K562 (cell line): Measurements from ENCODE around the gene GLB1L2. TPM values are rescaled to one million over a fixed set of nuclear protein-coding genes. Genes with fewer than 3 reads are reported as not detected.

Experiments
- ATAC-seq: fragments of 200-7000 bp; cut with Tn5 transposase; 3 replicates; pipeline ENCODE4 v1.9.1; 2020; ENCODE audit warnings: moderate library complexity
- BruUV-seq: library from RNA; stranded (reverse); fragments of 400-500 nt; replicated peaks from 2 replicates; lab custom pipeline; 2021; lab: Mats Ljungman, UMichigan
- CTCF ChIA-PET: fragments of 300-600 bp; formaldehyde crosslinking; extraction: SDS; loops from one replicate; lab custom pipeline; 2021; ENCODE audit warnings: low intra/inter-chr PET ratio; lab: Yijun Ruan, JAX
- POLR2A ChIA-PET: fragments of 300-600, 350-650 bp; sonication (Branson Sonifier 250); formaldehyde crosslinking; extraction: SDS; loops from one replicate; lab custom pipeline; 2021; ENCODE audit warnings: antibody characterized with exemption, inconsistent platforms; lab: Yijun Ruan, JAX
- DNase-seq, 4 experiments: peaks; one replicate each; pipeline versions ENCODE4 v3.0.0 to v3.0.0-alpha.2; 2011 to 2018; ENCODE audit warnings: low spot score in 3 of 4, mixed read lengths in 3 of 4; ENCODE audit errors: extremely low read depth in 1 of 4
- FAIRE-seq: peaks from 2 replicates; lab custom pipeline; 2011; peaks lifted over from hg19 to GRCh38; lab: Jason Lieb, UNC
- H2AFZ ChIP-seq: 2 replicates; pipeline ENCODE4 v1.6.0; 2011; ENCODE audit warnings: low read depth, low read length, control low read depth, inconsistent platforms
- H3K27ac ChIP-seq: fragments of 200-600 bp; 3 replicates; pipeline ENCODE4 v1.8.0; 2011; ENCODE audit warnings: low read depth, mild to moderate bottlenecking, control low read depth, inconsistent platforms, low read length, moderate library complexity, mixed read lengths; ENCODE audit errors: extremely low read depth
- H3K27me3 ChIP-seq, 2 experiments: fragments of 300-600 bp in 1 of 2; 2 replicates in 1 of 2; 3 replicates in 1 of 2; pipeline versions ENCODE4 v1.6.0 to v1.8.0; 2011; ENCODE audit warnings: inconsistent platforms in 2 of 2, low read length in 2 of 2, mild to moderate bottlenecking in 1 of 2, mixed read lengths in 1 of 2, moderate library complexity in 1 of 2; ENCODE audit not compliant: control insufficient read depth in 2 of 2, insufficient read depth in 2 of 2
- H3K36me3 ChIP-seq: fragments of 300-600 bp; 3 replicates; pipeline ENCODE4 v1.8.0; 2011; ENCODE audit warnings: mild to moderate bottlenecking, low read length, inconsistent platforms; ENCODE audit not compliant: control insufficient read depth, insufficient read depth
- H3K4me1 ChIP-seq, 2 experiments: fragments of 200-600 bp in 1 of 2; replicated peaks in 1 of 2; 2 replicates in 1 of 2; 3 replicates in 1 of 2; pipeline versions ENCODE4 v1.5.1 to v1.8.0; 2011; ENCODE audit warnings: inconsistent platforms in 2 of 2, low read length in 2 of 2, mild to moderate bottlenecking in 1 of 2, mixed read lengths in 1 of 2, moderate library complexity in 1 of 2; ENCODE audit not compliant: control insufficient read depth in 2 of 2, insufficient read depth in 2 of 2
- H3K4me2 ChIP-seq: 2 replicates; pipeline ENCODE4 v1.6.1; 2011; ENCODE audit warnings: low read length, control low read depth, inconsistent platforms, mixed read lengths; ENCODE audit not compliant: insufficient read depth
- H3K4me3 ChIP-seq: fragments of 200-600 bp; sonication (generic), shearing (Covaris generic); 2 replicates; pipeline ENCODE4 v1.5.1; 2016; ENCODE audit warnings: control low read depth, inconsistent platforms
- H3K79me2 ChIP-seq: fragments of 200-600 bp; 3 replicates; pipeline ENCODE4 v1.8.0; 2011; ENCODE audit warnings: low read length, inconsistent platforms; ENCODE audit not compliant: control insufficient read depth, insufficient read depth
- H3K9ac ChIP-seq, 2 experiments: 2 replicates each; pipeline versions ENCODE4 v1.6.0 to v1.6.1; 2011; ENCODE audit warnings: low read depth in 2 of 2, low read length in 2 of 2, control low read depth in 1 of 2, inconsistent platforms in 1 of 2, mild to moderate bottlenecking in 1 of 2, mixed read lengths in 1 of 2; ENCODE audit not compliant: insufficient read depth in 1 of 2
- H3K9me1 ChIP-seq: one replicate; pipeline ENCODE4 v1.6.0; 2011; ENCODE audit warnings: inconsistent platforms, mild to moderate bottlenecking, low read length, moderate library complexity; ENCODE audit not compliant: control insufficient read depth, insufficient read depth
- H3K9me3 ChIP-seq: replicated peaks from 2 replicates; pipeline ENCODE4 v1.5.1; 2011; ENCODE audit warnings: low read depth, low read length, inconsistent platforms; ENCODE audit not compliant: control insufficient read depth, insufficient read depth
- H4K20me1 ChIP-seq: replicated peaks from 2 replicates; pipeline ENCODE4 v1.6.1; 2011; ENCODE audit warnings: low read length, inconsistent platforms, mixed read lengths; ENCODE audit not compliant: control insufficient read depth, insufficient read depth
- MYBL2 ChIP-seq, 2 experiments: fragments of 450-650 bp in 1 of 2; sonication (generic) in 1 of 2; formaldehyde crosslinking in 1 of 2; IDR thresholded peaks; 2 replicates each; pipeline versions ENCODE4 v1.6.1 to v1.8.1; 2017 to 2022; ENCODE audit warnings: borderline replicate concordance in 1 of 2, inconsistent platforms in 1 of 2, low read depth in 1 of 2, mild to moderate bottlenecking in 1 of 2, missing genetic modification reagents in 1 of 2, moderate library complexity in 1 of 2
- TEAD1 ChIP-seq, 2 experiments: fragments of 450-650 bp in 1 of 2; sonication (generic) in 1 of 2; formaldehyde crosslinking; IDR thresholded peaks; 2 replicates each; pipeline versions ENCODE4 v1.4.0 to v1.8.0; 2020 to 2022; ENCODE audit warnings: mild to moderate bottlenecking in 2 of 2, missing genetic modification reagents in 1 of 2
- ZSCAN29 ChIP-seq: fragments of 450-650 bp; IDR thresholded peaks from 2 replicates; pipeline ENCODE4 v1.6.1; 2017
- WGBS: fragments of 100-300 bp; shearing (Covaris generic); methylation state at CpG from one replicate; pipeline ENCODE4 v1.1.6; 2016; ENCODE audit warnings: low coverage, mixed read lengths; ENCODE audit not compliant: insufficient coverage; ENCODE audit errors: missing lambda C conversion rate; 5-methylcytosine and 5-hydroxymethylcytosine counted together
- in situ Hi-C: fragments of 300-500 bp; cut with MboI; formaldehyde crosslinking; loops from 4 replicates; pipeline ENCODE4 v1.15.0; 2018; ENCODE audit warnings: inconsistent platforms, mixed read lengths
- intact Hi-C: fragments of 100-400 bp; cut with micrococcal nuclease; formaldehyde crosslinking; loops from 2 replicates; pipeline ENCODE4 v1.14.2; 2022
- polyA plus RNA-seq, 8 experiments: library from polyadenylated mRNA; depleted of rRNA in 4 of 8; stranded (reverse) in 5 of 8; unstranded in 3 of 8; fragments of >200 nt; fragmentation: Nextera tagmentation in 2 of 8; fragmentation: Illumina TruSeq in 1 of 8; extraction: Ambion mirVana in 2 of 8; extraction: Trizol in 1 of 8; gene quantifications; 2 replicates each; pipeline versions ENCODE4 v1.2.1 to v1.2.3, GENCODE V29; 2011 to 2014; ENCODE audit warnings: inconsistent platforms in 1 of 8, missing spikeins in 1 of 8
- total RNA-seq, 7 experiments: library from RNA; depleted of rRNA in 6 of 7; stranded (reverse); fragments of >200 nt in 6 of 7; fragmentation: Illumina TruSeq in 2 of 7; extraction: Trizol in 2 of 7; gene quantifications; 2 replicates each; pipeline versions ENCODE4 v1.2.1 to v1.2.3, GENCODE V29; 2011 to 2021; ENCODE audit warnings: low replicate concordance in 1 of 7
- TF ChIP-seq, protein P1 (sequence below): IDR thresholded peaks from 2 replicates; pipeline ENCODE4 v1.6.1; 2016; ENCODE audit warnings: missing genetic modification characterization, missing compliant biosample characterization

The GLB1L2 gene
- total and polyA plus RNA-seq, 9 of the 15 experiments (the other 6 are each of a cell fraction or from before 2014, with no cell fraction given): 0.84 to 21.4 (median 13.8) TPM

- Histone ChIP-seq H2AFZ (no peak overlapping the region), H3K4me1 (peaks cover 5 to 8% of the 10 kb centered on the region in 2 experiments; a peak in 3 of 5 replicates), H3K27me3 (peaks cover 18 to 28% of the 10 kb centered on the region in 2 experiments), H3K79me2 (no peaks in the 10 kb centered on the region), H3K4me3 (no peak overlapping the region), H3K9ac (no peak overlapping the region), H3K36me3 (no peaks in the 10 kb centered on the region), H3K4me2 (no peak overlapping the region), H3K27ac (no peak overlapping the region), H3K9me1 (no peaks in the 10 kb centered on the region), H4K20me1 (no peaks in the 10 kb centered on the region; the same call in 1 of the 2 replicates), H3K9me3 (no peaks in the 10 kb centered on the region)
- intact Hi-C loops: no loop called here
- WGBS: 12% methylated on average over 18 of the region's 20 CpGs
- no peak for TF ChIP-seq MYBL2 (IDR thresholded peaks at IDR 0.05; ENCODE audit: low read depth)
- no peak for TF ChIP-seq MYBL2 (CRISPR knock-in tag; IDR thresholded peaks at IDR 0.05; ENCODE audit: borderline replicate concordance)
- TF ChIP-seq ZSCAN29: no peak
- no peak for TF ChIP-seq TEAD1 (CRISPR knock-in tag; IDR thresholded peaks at IDR 0.05)
- TF ChIP-seq, protein P1, sequence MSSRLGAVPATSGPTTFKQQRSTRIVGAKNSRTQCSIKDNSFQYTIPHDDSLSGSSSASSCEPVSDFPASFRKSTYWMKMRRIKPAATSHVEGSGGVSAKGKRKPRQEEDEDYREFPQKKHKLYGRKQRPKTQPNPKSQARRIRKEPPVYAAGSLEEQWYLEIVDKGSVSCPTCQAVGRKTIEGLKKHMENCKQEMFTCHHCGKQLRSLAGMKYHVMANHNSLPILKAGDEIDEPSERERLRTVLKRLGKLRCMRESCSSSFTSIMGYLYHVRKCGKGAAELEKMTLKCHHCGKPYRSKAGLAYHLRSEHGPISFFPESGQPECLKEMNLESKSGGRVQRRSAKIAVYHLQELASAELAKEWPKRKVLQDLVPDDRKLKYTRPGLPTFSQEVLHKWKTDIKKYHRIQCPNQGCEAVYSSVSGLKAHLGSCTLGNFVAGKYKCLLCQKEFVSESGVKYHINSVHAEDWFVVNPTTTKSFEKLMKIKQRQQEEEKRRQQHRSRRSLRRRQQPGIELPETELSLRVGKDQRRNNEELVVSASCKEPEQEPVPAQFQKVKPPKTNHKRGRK: no peak
- in situ Hi-C loops: no loop called here
- FAIRE-seq (no peak), DNase-seq (no peak), ATAC-seq (no peak; the same call in 2 of the 3 replicates)
- no TSS peak for BruUV-seq
- POLR2A ChIA-PET: no interaction called here
- CTCF ChIA-PET: no interaction called here
Observed at GRCh38 chr11:134293119-134294113, 38.4 kb upstream of the GLB1L2 start.
